ENCODE results near the gene NELL2. TPM values are rescaled to one million over a fixed set of nuclear protein-coding genes. Genes with fewer than 3 reads are reported as not detected.

Gene NELL2
- total and polyA plus RNA-seq, 11 donors: 0.04 to 1.8 (median 0.77) TPM; not detected in 3

GRCh38 chr12:44490181-44490580, 385.9 kb downstream of the NELL2 start:
- H3K36me3 ChIP-seq: no peaks in the 10 kb centered on the region
- peaks cover 0 to 8% (median 0%) of the 10 kb centered on the region in 9 donors for H3K27me3 ChIP-seq
- TF ChIP-seq POLR2A (IDR thresholded peaks at IDR 0.05): no peak
- TF ChIP-seq CTCF (IDR thresholded peaks at IDR 0.05): no peak
- H3K9me3 ChIP-seq: peaks cover 0 to 9% (median 0%) of the 10 kb centered on the region in 12 donors
- H3K27ac ChIP-seq: no peak overlapping the region
- H3K4me1 ChIP-seq: no peaks in the 10 kb centered on the region
- DNase-seq (no peak), ATAC-seq (no peak)
- intact Hi-C loops (cut with DNase I): no loop called here
- no peak overlapping the region for H3K4me3 ChIP-seq

- no peak for ATAC-seq
- no peak overlapping the region for H3K4me3 ChIP-seq
- peaks cover 0 to 8% (median 0%) of the 10 kb centered on the region in 9 donors for H3K27me3 ChIP-seq
- H3K27ac ChIP-seq: no peak overlapping the region
- no peaks in the 10 kb centered on the region for H3K36me3 ChIP-seq
- H3K9me3 ChIP-seq: peaks cover 0 to 9% (median 0%) of the 10 kb centered on the region in 12 donors
- DNase-seq: no peak
- TF ChIP-seq POLR2A (IDR thresholded peaks at IDR 0.05) (no peak), CTCF (IDR thresholded peaks at IDR 0.05) (no peak)
- H3K4me1 ChIP-seq: no peaks in the 10 kb centered on the region
- 80 to 87% (median 84%) methylated on average over 3 of the region's 3 CpGs for WGBS, 4 donors
- intact Hi-C loops (cut with DNase I): no loop called here
These were observed 387.9 kb downstream of the NELL2 start for GRCh38 chr12:44488180-44488579.

GRCh38 chr12:44484862-44485261, 391.3 kb downstream of the NELL2 start:
- H3K36me3 ChIP-seq: no peaks in the 10 kb centered on the region
- 73 to 79% (median 77%) methylated on average over 1 of the region's 1 CpG for WGBS, 4 donors

GRCh38 chr12:44477331-44477980, 398.7 kb downstream of the NELL2 start:
- Histone ChIP-seq H3K27me3 (no peaks in the 10 kb centered on the region), H3K27ac (no peak overlapping the region), H3K4me1 (no peaks in the 10 kb centered on the region), H3K4me3 (no peak overlapping the region), H3K9me3 (peaks cover 0 to 46% (median 16%) of the 10 kb centered on the region in 12 donors), H3K36me3 (no peaks in the 10 kb centered on the region)
- TF ChIP-seq CTCF (IDR thresholded peaks at IDR 0.05) (no peak), POLR2A (IDR thresholded peaks at IDR 0.05) (no peak)
- DNase-seq: no peak
- WGBS, 4 donors: 67 to 86% (median 79%) methylated on average over 6 of the region's 6 CpGs
- intact Hi-C loops (cut with DNase I): no loop called here
- ATAC-seq: no peak

More at GRCh38 chr12:44484862-44485261, 391.3 kb downstream of the NELL2 start:
- DNase-seq: no peak
- Histone ChIP-seq H3K27me3 (no peaks in the 10 kb centered on the region), H3K9me3 (peaks cover 0 to 9% (median 0%) of the 10 kb centered on the region in 12 donors), H3K4me3 (no peak overlapping the region), H3K4me1 (no peaks in the 10 kb centered on the region), H3K27ac (no peak overlapping the region)
- no peak for TF ChIP-seq POLR2A (IDR thresholded peaks at IDR 0.05)
- TF ChIP-seq CTCF (IDR thresholded peaks at IDR 0.05): no peak
- intact Hi-C loops (cut with DNase I): no loop called here
- ATAC-seq: no peak
